Nephron progenitor cell (in vitro differentiated cells): Measurements from ENCODE around the gene ACTN4.

Experiments used
- DNase-seq: peaks from one replicate; pipeline ENCODE4 v3.0.0; 2021
- H3K27ac Mint-ChIP-seq: 2 replicates; pipeline ENCODE4 v1.8.0; 2021; ENCODE audit warnings: mild to moderate bottlenecking, moderate library complexity, mixed read lengths
- H3K27me3 Mint-ChIP-seq: 2 replicates; pipeline ENCODE4 v1.8.0; 2021; ENCODE audit warnings: mild to moderate bottlenecking, low read depth, mixed read lengths; ENCODE audit not compliant: poor library complexity
- H3K36me3 Mint-ChIP-seq: 2 replicates; pipeline ENCODE4 v1.8.0; 2021; ENCODE audit warnings: low read depth, mixed read lengths
- H3K4me1 Mint-ChIP-seq: 2 replicates; pipeline ENCODE4 v1.8.0; 2021; ENCODE audit warnings: mixed read lengths
- H3K4me3 Mint-ChIP-seq: 2 replicates; pipeline ENCODE4 v1.8.0; 2021; ENCODE audit warnings: mild to moderate bottlenecking, moderate library complexity, mixed read lengths
- H3K9me3 Mint-ChIP-seq: 2 replicates; pipeline ENCODE4 v1.8.0; 2021; ENCODE audit warnings: mild to moderate bottlenecking, moderate library complexity, mixed read lengths
- CTCF ChIP-seq: fragments of 200-600 bp; sonication (generic); IDR thresholded peaks from 2 replicates; pipeline ENCODE4 v1.5.0; 2021; ENCODE audit warnings: antibody characterized with exemption

ACTN4 gene

GRCh38 chr19:38736413-38737280 is 89.2 kb downstream of the ACTN4 start:
- Mint-ChIP-seq H3K27me3 (peaks cover 28% of the 10 kb centered on the region), H3K4me3 (peak overlapping the region; percentile 65), H3K36me3 (peaks cover 7% of the 10 kb centered on the region), H3K4me1 (peaks cover 13% of the 10 kb centered on the region), H3K27ac (no peak overlapping the region), H3K9me3 (no peaks in the 10 kb centered on the region)
- DNase-seq, result peak; percentile 70
- no peak for TF ChIP-seq CTCF

GRCh38 chr19:38737281-38737865 is 89.9 kb downstream of the ACTN4 start:
- Mint-ChIP-seq H3K4me1 (peaks cover 13% of the 10 kb centered on the region), H3K9me3 (no peaks in the 10 kb centered on the region), H3K27ac (no peak overlapping the region), H3K36me3 (no peaks in the 10 kb centered on the region), H3K4me3 (peak overlapping the region; percentile 60), H3K27me3 (peaks cover 32% of the 10 kb centered on the region)
- no peak for TF ChIP-seq CTCF
- DNase-seq, result no peak

DNA sequence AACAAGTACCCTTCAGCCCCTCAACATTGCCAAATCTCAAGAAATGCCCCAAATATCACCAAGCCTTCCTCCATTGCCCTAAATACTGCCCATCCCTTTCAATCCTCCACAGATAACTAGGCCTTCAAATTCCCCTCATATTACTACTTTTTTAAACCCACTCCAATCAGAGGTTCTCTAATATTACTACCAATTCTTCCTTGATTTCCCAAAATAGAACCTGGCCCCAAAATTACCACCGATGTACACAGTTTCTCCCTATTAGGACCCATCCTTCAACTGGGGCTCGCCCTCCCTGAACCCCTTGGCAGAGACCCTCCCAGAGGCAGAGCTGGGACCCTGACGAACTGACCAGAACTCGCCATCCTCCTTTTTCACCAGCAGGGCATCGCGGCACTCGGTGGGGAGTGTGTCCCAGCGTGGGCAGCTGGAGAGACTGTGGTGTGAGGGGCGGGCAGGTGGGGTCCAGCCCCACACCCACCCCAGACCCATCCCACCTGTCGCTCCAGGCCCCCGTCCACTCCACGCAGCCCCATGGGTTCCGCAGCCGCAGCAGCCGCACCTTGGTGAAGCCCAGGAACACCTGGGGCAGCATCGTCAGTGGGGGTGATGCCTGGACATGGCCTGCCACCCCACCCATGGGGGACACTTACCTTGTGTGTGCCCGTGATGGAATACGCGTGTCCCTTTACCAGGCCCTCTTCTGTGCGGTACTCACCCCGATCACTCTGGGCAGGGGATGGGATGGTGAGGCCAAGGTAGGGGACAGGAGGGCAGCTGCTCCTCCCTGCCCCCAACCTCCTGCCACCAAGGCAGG is 90.7 kb downstream of the ACTN4 start:
- TF ChIP-seq CTCF, result no peak
- H3K4me1 Mint-ChIP-seq, result peaks cover 13% of the 10 kb centered on the region
- DNase-seq, result no peak
- H3K4me3 Mint-ChIP-seq, result peak overlapping the region; percentile 60
- peaks cover 35% of the 10 kb centered on the region for H3K27me3 Mint-ChIP-seq
- no peak overlapping the region for H3K27ac Mint-ChIP-seq
- no peaks in the 10 kb centered on the region for H3K9me3 Mint-ChIP-seq
- H3K36me3 Mint-ChIP-seq, result no peaks in the 10 kb centered on the region

- H3K4me3 Mint-ChIP-seq, result no peak overlapping the region
- DNase-seq, result no peak
- H3K27ac Mint-ChIP-seq, result no peak overlapping the region
- no peaks in the 10 kb centered on the region for H3K36me3 Mint-ChIP-seq
- no peaks in the 10 kb centered on the region for H3K9me3 Mint-ChIP-seq
- H3K4me1 Mint-ChIP-seq, result peaks cover 13% of the 10 kb centered on the region
- peaks cover 35% of the 10 kb centered on the region for H3K27me3 Mint-ChIP-seq
- no peak for TF ChIP-seq CTCF
These were observed 92.2 kb downstream of the ACTN4 start for GRCh38 chr19:38739440-38740256.

GRCh38 chr19:38740257-38740592 is 92.8 kb downstream of the ACTN4 start:
- no peak for TF ChIP-seq CTCF
- H3K9me3 Mint-ChIP-seq, result no peaks in the 10 kb centered on the region
- H3K27me3 Mint-ChIP-seq, result peaks cover 35% of the 10 kb centered on the region
- H3K4me1 Mint-ChIP-seq, result peaks cover 8% of the 10 kb centered on the region
- no peak for DNase-seq
- H3K27ac Mint-ChIP-seq, result no peak overlapping the region
- H3K36me3 Mint-ChIP-seq, result no peaks in the 10 kb centered on the region
- no peak overlapping the region for H3K4me3 Mint-ChIP-seq
